K562 (cell line): ENCODE data around the gene PTP4A2. TPM values are rescaled to one million over a fixed set of nuclear protein-coding genes. Genes with fewer than 3 reads are reported as not detected.

ENCODE experiments used
- BCL6 ChIP-seq: fragments of 250-450 bp; sonication (Bioruptor Pico); IDR thresholded peaks from 2 replicates; pipeline ENCODE4 v1.4.0; 2020
- C11orf30 ChIP-seq: fragments of 450-650 bp; IDR thresholded peaks from 2 replicates; pipeline ENCODE4 v1.6.1; 2016; ENCODE audit warnings: low read depth, mild to moderate bottlenecking
- CBX2 ChIP-seq: fragments of 200-600 bp; sonication (generic); IDR thresholded peaks from one replicate; pipeline ENCODE4 v1.6.1; 2012; ENCODE audit warnings: mild to moderate bottlenecking, low read length, inconsistent platforms; ENCODE audit not compliant: insufficient read depth, poor library complexity, severe bottlenecking
- ETV5 ChIP-seq: sonication (generic); formaldehyde crosslinking; IDR thresholded peaks from 2 replicates; pipeline ENCODE4 v1.4.0; 2020; ENCODE audit warnings: low read depth, mild to moderate bottlenecking, missing genetic modification reagents
- FOXJ2 ChIP-seq: fragments of 200-800 bp; sonication (Bioruptor generic); IDR thresholded peaks from 2 replicates; pipeline ENCODE4 v1.6.1; 2016; ENCODE audit warnings: missing genetic modification characterization, missing compliant biosample characterization
- FOXP1 ChIP-seq: sonication (generic); formaldehyde crosslinking; IDR thresholded peaks from 2 replicates; pipeline ENCODE4 v1.8.0; 2022; ENCODE audit warnings: mild to moderate bottlenecking, missing genetic modification reagents
- HNRNPK ChIP-seq: fragments of 200-400 bp; formaldehyde crosslinking; IDR thresholded peaks from one replicate; pipeline ENCODE4 v1.6.1; 2018; ENCODE audit warnings: mild to moderate bottlenecking, low read depth, low read length; ENCODE audit not compliant: poor library complexity, severe bottlenecking
- KAT7 ChIP-seq: sonication (generic); formaldehyde crosslinking; IDR thresholded peaks from 2 replicates; pipeline ENCODE4 v1.8.0; 2022; ENCODE audit warnings: missing genetic modification reagents, mild to moderate bottlenecking, borderline replicate concordance
- MXI1 ChIP-seq: IDR thresholded peaks from 2 replicates; pipeline ENCODE4 v1.6.1; 2011; ENCODE audit warnings: low read depth, mild to moderate bottlenecking, improper control_type of control experiment, low read length
- NCOR1 ChIP-seq: fragments of 450-650 bp; IDR thresholded peaks from 2 replicates; pipeline ENCODE4 v1.6.1; 2016; ENCODE audit warnings: mild to moderate bottlenecking, moderate library complexity
- PCBP2 ChIP-seq: fragments of 200-400 bp; formaldehyde crosslinking; IDR thresholded peaks from 2 replicates; pipeline ENCODE4 v1.6.1; 2018; ENCODE audit warnings: low read length, low read depth, mild to moderate bottlenecking, moderate library complexity; ENCODE audit not compliant: poor library complexity, severe bottlenecking
- PURB ChIP-seq: sonication (generic); formaldehyde crosslinking; IDR thresholded peaks from 2 replicates; pipeline ENCODE4 v1.9.0; 2021; ENCODE audit warnings: low read depth, mild to moderate bottlenecking, missing genetic modification reagents
- RBM22 ChIP-seq: fragments of 200-400 bp; formaldehyde crosslinking; IDR thresholded peaks from 2 replicates; pipeline ENCODE4 v1.6.1; 2018; ENCODE audit warnings: low read length, low read depth; ENCODE audit not compliant: poor library complexity, severe bottlenecking
- STAG1 ChIP-seq: sonication (generic); formaldehyde crosslinking; IDR thresholded peaks from 2 replicates; pipeline ENCODE4 v1.5.0; 2020; ENCODE audit warnings: missing genetic modification reagents, borderline replicate concordance
- TCFL5 ChIP-seq: fragments of 250-450 bp; sonication (Bioruptor Pico); conservative IDR thresholded peaks from 2 replicates; pipeline ENCODE4 v1.6.1; 2021; ENCODE audit warnings: mild to moderate bottlenecking, moderate library complexity, matching md5 sums
- ZNF124 ChIP-seq: sonication (generic); formaldehyde crosslinking; IDR thresholded peaks from 2 replicates; pipeline ENCODE4 v1.8.1; 2022; ENCODE audit warnings: missing genetic modification reagents
- ZNF232 ChIP-seq: sonication (generic); formaldehyde crosslinking; IDR thresholded peaks from 2 replicates; pipeline ENCODE4 v1.8.0; 2022; ENCODE audit warnings: mild to moderate bottlenecking, missing genetic modification reagents
- ZNF24 ChIP-seq: fragments of 450-650 bp; IDR thresholded peaks from 2 replicates; pipeline ENCODE4 v1.6.1; 2016
- ZNF431 ChIP-seq: sonication (generic); formaldehyde crosslinking; IDR thresholded peaks from 2 replicates; pipeline ENCODE4 v1.8.0; 2022; ENCODE audit warnings: mild to moderate bottlenecking, missing genetic modification reagents
- ZNF583 ChIP-seq: fragments of 250-450 bp; sonication (Bioruptor Pico); IDR thresholded peaks from 2 replicates; pipeline ENCODE4 v1.4.0; 2020
- ZNF75A ChIP-seq: fragments of 450-650 bp; formaldehyde crosslinking; IDR thresholded peaks from 2 replicates; pipeline ENCODE4 v1.4.0; 2020; ENCODE audit warnings: mild to moderate bottlenecking
- polyA plus RNA-seq, 8 experiments: library from polyadenylated mRNA; depleted of rRNA in 4 of 8; stranded (reverse) in 5 of 8; unstranded in 3 of 8; fragments of >200 nt; fragmentation: Nextera tagmentation in 2 of 8; fragmentation: Illumina TruSeq in 1 of 8; extraction: Ambion mirVana in 2 of 8; extraction: Trizol in 1 of 8; gene quantifications; 2 replicates each; pipeline versions ENCODE4 v1.2.1 to v1.2.3, GENCODE V29; 2011 to 2014; ENCODE audit warnings: inconsistent platforms in 1 of 8, missing spikeins in 1 of 8
- total RNA-seq, 7 experiments: library from RNA; depleted of rRNA in 6 of 7; stranded (reverse); fragments of >200 nt in 6 of 7; fragmentation: Illumina TruSeq in 2 of 7; extraction: Trizol in 2 of 7; gene quantifications; 2 replicates each; pipeline versions ENCODE4 v1.2.1 to v1.2.3, GENCODE V29; 2011 to 2021; ENCODE audit warnings: low replicate concordance in 1 of 7
- TF ChIP-seq, protein P1 (sequence below): IDR thresholded peaks from 2 replicates; pipeline ENCODE4 v1.6.1; 2014; ENCODE audit warnings: antibody characterized with exemption
- TF ChIP-seq, protein P2 (sequence below), 2 experiments: fragments of 450-650 bp; IDR thresholded peaks; 2 replicates each; pipeline ENCODE4 v1.6.1; 2016
- TF ChIP-seq, protein P3 (sequence below): sonication (generic); formaldehyde crosslinking; IDR thresholded peaks from 2 replicates; pipeline ENCODE4 v1.8.1; 2023; ENCODE audit warnings: mild to moderate bottlenecking, missing genetic modification reagents
- TF ChIP-seq, protein P4 (sequence below): fragments of 200-800 bp; sonication (Bioruptor generic); IDR thresholded peaks from 2 replicates; pipeline ENCODE4 v1.6.1; 2017; ENCODE audit warnings: missing genetic modification characterization, missing compliant biosample characterization

The PTP4A2 gene
- total and polyA plus RNA-seq, 9 of the 15 experiments (the other 6 are each of a cell fraction or from before 2014, with no cell fraction given) = 197 to 870 (median 480) TPM

GRCh38 chr1:31931593-31932225 lies 6.5 kb downstream of the PTP4A2 start (continued):
- TF ChIP-seq ZNF124 (no peak), CBX2 (no peak), ZNF583 (CRISPR knock-in tag) (no peak), HNRNPK (no peak), ZNF431 (CRISPR knock-in tag) (no peak), ZNF232 (CRISPR knock-in tag) (no peak), KAT7 (0 out of 2 replicates have a peak, but pooled peaks have one; percentile 40), ZNF75A (CRISPR knock-in tag) (no peak), FOXP1 (CRISPR knock-in tag) (no peak), STAG1 (CRISPR knock-in tag) (no peak), FOXJ2 (no peak), BCL6 (CRISPR knock-in tag) (no peak), PCBP2 (no peak), NCOR1 (no peak; the same call in 1 of the 2 replicates), MXI1 (no peak), TCFL5 (no peak), ETV5 (CRISPR knock-in tag) (no peak), PURB (no peak), ZNF24 (no peak), RBM22 (no peak), C11orf30 (0 out of 2 replicates have a peak, but pooled peaks have one; percentile 13)
- TF ChIP-seq, protein P1, sequence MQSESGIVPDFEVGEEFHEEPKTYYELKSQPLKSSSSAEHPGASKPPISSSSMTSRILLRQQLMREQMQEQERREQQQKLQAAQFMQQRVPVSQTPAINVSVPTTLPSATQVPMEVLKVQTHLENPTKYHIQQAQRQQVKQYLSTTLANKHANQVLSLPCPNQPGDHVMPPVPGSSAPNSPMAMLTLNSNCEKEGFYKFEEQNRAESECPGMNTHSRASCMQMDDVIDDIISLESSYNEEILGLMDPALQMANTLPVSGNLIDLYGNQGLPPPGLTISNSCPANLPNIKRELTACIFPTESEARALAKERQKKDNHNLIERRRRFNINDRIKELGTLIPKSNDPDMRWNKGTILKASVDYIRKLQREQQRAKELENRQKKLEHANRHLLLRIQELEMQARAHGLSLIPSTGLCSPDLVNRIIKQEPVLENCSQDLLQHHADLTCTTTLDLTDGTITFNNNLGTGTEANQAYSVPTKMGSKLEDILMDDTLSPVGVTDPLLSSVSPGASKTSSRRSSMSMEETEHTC = no peak
- TF ChIP-seq, protein P2, sequence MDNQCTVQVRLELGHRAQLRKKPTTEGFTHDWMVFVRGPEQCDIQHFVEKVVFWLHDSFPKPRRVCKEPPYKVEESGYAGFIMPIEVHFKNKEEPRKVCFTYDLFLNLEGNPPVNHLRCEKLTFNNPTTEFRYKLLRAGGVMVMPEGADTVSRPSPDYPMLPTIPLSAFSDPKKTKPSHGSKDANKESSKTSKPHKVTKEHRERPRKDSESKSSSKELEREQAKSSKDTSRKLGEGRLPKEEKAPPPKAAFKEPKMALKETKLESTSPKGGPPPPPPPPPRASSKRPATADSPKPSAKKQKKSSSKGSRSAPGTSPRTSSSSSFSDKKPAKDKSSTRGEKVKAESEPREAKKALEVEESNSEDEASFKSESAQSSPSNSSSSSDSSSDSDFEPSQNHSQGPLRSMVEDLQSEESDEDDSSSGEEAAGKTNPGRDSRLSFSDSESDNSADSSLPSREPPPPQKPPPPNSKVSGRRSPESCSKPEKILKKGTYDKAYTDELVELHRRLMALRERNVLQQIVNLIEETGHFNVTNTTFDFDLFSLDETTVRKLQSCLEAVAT (IDR thresholded peaks at IDR 0.05) = peak in 1 of 2 experiments; percentile 36; a peak in 1 of 4 replicates
- TF ChIP-seq, protein P3, sequence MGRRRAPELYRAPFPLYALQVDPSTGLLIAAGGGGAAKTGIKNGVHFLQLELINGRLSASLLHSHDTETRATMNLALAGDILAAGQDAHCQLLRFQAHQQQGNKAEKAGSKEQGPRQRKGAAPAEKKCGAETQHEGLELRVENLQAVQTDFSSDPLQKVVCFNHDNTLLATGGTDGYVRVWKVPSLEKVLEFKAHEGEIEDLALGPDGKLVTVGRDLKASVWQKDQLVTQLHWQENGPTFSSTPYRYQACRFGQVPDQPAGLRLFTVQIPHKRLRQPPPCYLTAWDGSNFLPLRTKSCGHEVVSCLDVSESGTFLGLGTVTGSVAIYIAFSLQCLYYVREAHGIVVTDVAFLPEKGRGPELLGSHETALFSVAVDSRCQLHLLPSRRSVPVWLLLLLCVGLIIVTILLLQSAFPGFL (CRISPR knock-in tag) = no peak
- TF ChIP-seq, protein P4, sequence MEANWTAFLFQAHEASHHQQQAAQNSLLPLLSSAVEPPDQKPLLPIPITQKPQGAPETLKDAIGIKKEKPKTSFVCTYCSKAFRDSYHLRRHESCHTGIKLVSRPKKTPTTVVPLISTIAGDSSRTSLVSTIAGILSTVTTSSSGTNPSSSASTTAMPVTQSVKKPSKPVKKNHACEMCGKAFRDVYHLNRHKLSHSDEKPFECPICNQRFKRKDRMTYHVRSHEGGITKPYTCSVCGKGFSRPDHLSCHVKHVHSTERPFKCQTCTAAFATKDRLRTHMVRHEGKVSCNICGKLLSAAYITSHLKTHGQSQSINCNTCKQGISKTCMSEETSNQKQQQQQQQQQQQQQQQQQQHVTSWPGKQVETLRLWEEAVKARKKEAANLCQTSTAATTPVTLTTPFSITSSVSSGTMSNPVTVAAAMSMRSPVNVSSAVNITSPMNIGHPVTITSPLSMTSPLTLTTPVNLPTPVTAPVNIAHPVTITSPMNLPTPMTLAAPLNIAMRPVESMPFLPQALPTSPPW (CRISPR knock-in tag) = no peak
